Posterior vena cava (tissue), 2 donors: ENCODE results near the gene MTIF3. TPM values are rescaled to one million over a fixed set of nuclear protein-coding genes. Genes with fewer than 3 reads are reported as not detected.

ENCODE experiments used
- DNase-seq: peaks from one replicate; pipeline ENCODE4 v3.0.0-alpha.2; 2020; ENCODE audit warnings: low spot score
- intact Hi-C, 2 donors: fragments of 100-400 bp; cut with DNase I; formaldehyde crosslinking; loops; one replicate each; pipeline versions ENCODE4 v1.14.1 to v1.14.2; 2022 to 2023
- total RNA-seq, 2 donors: library from RNA; stranded (reverse); fragmentation: NEBNext Ultra II Directional; extraction: Animal tissue kit (Norgen Biotek cat#: 25700); gene quantifications; one replicate each; pipeline ENCODE4 v1.2.1, GENCODE V29; 2021
- donor health status: DM: yes; HTN: yes; CAD: no.
- donor health status: DM: yes; HTN: yes; CAD: no.

The MTIF3 gene
- total RNA-seq, 2 donors from 2014 or later: 32.9 to 39.4 TPM

- intact Hi-C loops: no loop called here
- DNase-seq: no peak
These were observed 57.3 kb downstream of the MTIF3 start for GRCh38 chr13:27393101-27393500.

- intact Hi-C loops: no loop called here
- no peak for DNase-seq
These were observed 58.9 kb downstream of the MTIF3 start for GRCh38 chr13:27391471-27391870.

GRCh38 chr13:27389891-27390290, 60.5 kb downstream of the MTIF3 start:
- DNase-seq: no peak
- intact Hi-C loops: no loop called here

DNA sequence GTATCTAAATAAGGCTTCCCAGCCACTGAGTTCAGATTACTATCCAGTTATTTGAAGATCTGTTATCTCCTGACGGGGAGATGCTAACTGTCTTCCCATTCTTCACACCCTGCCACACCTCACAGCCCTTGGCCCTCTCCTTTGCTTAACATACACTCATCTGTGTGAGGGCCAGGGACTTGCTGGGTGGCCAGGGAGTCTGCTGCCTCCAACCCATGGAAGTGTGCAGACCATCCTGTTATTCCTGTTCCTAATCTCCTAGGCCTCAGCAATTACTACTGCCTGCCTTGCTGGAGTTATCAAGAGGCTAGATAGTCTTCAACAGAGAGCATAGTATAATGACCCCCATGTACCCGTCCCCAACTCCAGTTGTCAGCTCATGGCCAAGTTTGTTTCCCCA, 62.1 kb downstream of the MTIF3 start:
- intact Hi-C loops: no loop called here
- DNase-seq: no peak

Other genes with a start within 250 kb of the MTIF3 start
- 100 to 1,000 TPM; 904 to 954 TPM for gene RPL21, start 199.0 kb downstream of the MTIF3 start, total RNA-seq
- 10 to 100 TPM; 39.7 to 46.4 TPM for gene RASL11A, start 179.7 kb downstream of the MTIF3 start, total RNA-seq
- gene GTF3A, start 25.9 kb downstream of the MTIF3 start, total RNA-seq: 10 to 100 TPM; 83.2 to 99.9 TPM
- 1 to 10 TPM; 4.9 to 7.6 TPM for gene LNX2, start 170.0 kb upstream of the MTIF3 start, total RNA-seq
- gene POLR1D, start 171.3 kb upstream of the MTIF3 start, total RNA-seq: 10 to 100 TPM; 53.2 to 56.5 TPM